ENCODE results near the gene IRS2.

Gene IRS2

DNA sequence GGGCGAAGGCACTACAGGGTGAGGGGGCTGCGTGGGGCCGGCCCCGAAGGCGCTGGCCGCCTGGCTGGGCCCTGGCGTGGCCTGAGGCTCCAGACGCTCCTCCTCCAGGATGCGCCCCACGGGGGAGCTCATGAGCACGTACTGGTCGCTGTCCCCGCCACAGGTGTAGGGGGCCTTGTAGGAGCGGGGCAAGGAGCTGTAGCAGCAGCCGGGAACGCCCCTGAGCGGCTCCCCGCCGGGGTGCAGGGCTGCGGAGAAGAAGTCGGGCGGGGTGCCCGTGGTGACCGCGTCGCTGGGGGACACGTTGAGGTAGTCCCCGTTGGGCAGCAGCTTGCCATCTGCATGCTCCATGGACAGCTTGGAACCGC is 3.0 kb downstream of the IRS2 start:
- no peak for TF ChIP-seq FOXP2 (optimal IDR thresholded peaks at IDR 0.05; ENCODE audit: borderline replicate concordance, extremely low read depth, extremely low read length, insufficient read depth)
- TF ChIP-seq, protein P1, sequence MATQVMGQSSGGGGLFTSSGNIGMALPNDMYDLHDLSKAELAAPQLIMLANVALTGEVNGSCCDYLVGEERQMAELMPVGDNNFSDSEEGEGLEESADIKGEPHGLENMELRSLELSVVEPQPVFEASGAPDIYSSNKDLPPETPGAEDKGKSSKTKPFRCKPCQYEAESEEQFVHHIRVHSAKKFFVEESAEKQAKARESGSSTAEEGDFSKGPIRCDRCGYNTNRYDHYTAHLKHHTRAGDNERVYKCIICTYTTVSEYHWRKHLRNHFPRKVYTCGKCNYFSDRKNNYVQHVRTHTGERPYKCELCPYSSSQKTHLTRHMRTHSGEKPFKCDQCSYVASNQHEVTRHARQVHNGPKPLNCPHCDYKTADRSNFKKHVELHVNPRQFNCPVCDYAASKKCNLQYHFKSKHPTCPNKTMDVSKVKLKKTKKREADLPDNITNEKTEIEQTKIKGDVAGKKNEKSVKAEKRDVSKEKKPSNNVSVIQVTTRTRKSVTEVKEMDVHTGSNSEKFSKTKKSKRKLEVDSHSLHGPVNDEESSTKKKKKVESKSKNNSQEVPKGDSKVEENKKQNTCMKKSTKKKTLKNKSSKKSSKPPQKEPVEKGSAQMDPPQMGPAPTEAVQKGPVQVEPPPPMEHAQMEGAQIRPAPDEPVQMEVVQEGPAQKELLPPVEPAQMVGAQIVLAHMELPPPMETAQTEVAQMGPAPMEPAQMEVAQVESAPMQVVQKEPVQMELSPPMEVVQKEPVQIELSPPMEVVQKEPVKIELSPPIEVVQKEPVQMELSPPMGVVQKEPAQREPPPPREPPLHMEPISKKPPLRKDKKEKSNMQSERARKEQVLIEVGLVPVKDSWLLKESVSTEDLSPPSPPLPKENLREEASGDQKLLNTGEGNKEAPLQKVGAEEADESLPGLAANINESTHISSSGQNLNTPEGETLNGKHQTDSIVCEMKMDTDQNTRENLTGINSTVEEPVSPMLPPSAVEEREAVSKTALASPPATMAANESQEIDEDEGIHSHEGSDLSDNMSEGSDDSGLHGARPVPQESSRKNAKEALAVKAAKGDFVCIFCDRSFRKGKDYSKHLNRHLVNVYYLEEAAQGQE (IDR thresholded peaks at IDR 0.05; ENCODE audit: insufficient read depth in 1 of 2, low read depth in 2 of 2, low read length in 2 of 2) = no peak

DNA sequence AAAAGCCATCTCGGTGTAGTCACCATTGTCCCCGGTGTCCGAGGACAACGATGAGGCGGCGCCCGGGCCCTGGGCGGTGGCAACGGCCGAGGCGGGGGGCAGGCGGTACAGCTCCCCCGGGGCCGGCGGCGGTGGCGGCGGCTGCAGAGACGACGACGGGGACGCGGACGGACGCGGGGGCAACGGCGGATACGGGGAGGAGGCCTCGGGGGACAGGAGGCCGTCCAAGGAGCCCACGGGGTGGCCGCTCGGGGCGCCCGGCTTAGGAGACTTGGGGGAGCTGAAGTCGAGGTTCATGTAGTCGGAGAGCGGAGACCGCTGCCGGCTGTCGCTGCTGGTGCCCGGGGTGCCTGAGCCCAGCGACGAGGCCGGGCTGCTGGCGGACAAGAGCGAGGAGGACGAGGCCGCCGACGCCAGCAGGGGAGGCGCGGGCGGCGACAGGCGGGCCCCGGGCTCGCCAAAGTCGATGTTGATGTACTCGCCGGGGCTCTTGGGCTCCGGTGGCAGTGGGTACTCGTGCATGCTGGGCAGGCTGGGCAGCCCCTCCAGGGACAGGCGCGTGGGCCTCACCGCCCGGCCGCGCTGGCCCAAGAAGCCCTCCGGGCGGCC is 3.5 kb downstream of the IRS2 start:
- TF ChIP-seq TAF1 (IDR thresholded peaks at IDR 0.05; ENCODE audit: borderline replicate concordance, insufficient read depth, low read length) (no peak), POLR2AphosphoS5 (IDR thresholded peaks at IDR 0.05; ENCODE audit: low read depth, low read length) (no peak), FOXP2 (optimal IDR thresholded peaks at IDR 0.05; ENCODE audit: borderline replicate concordance, extremely low read depth, extremely low read length, insufficient read depth) (no peak), SIN3A (IDR thresholded peaks at IDR 0.05; ENCODE audit: borderline replicate concordance, insufficient read depth, low read length) (no peak)
- TF ChIP-seq, protein P1 (IDR thresholded peaks at IDR 0.05; ENCODE audit: insufficient read depth in 1 of 2, low read depth in 2 of 2, low read length in 2 of 2) = no peak

DNA sequence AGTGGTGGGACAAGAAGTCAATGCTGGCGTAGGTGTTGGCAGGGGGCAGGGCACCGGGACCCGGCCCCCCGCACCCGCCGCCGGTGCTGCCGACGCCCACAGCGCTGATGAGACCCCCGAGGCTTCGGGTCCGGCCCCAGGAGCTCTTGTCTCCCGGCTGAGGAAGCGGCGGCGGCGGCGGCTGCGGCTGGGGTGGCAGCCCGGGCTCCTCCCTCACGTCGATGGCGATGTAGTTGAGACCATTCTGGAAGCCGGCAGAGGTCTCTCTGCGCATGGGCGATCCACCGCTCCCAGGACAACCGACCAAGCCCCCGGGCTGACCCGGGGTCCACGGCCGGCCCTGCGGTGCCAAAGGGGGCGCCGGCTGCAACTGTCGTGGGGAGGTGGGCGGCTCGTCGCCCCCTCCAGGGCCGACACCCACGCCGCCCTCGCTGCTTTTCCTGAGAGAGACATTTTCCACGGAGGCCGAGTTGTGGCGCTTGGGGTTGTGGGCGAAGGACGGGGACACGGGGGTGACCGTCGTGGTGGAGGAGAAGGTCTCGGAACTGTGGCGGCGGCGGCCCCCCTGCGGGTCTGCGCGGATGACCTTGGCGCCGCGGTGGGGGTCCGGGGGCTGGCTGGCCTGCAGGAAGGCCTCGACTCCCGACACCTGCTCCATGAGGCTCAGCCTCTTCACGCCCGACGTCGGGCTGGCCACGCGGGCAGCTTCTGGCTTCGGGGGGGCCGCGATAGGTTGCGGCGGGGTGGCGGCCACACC is 4.1 kb downstream of the IRS2 start:
- TF ChIP-seq TAF1 (IDR thresholded peaks at IDR 0.05; ENCODE audit: borderline replicate concordance, insufficient read depth, low read length) (no peak), POLR2AphosphoS5 (IDR thresholded peaks at IDR 0.05; ENCODE audit: low read depth, low read length) (no peak), SIN3A (IDR thresholded peaks at IDR 0.05; ENCODE audit: borderline replicate concordance, insufficient read depth, low read length) (no peak), FOXP2 (optimal IDR thresholded peaks at IDR 0.05; ENCODE audit: borderline replicate concordance, extremely low read depth, extremely low read length, insufficient read depth) (no peak)
- TF ChIP-seq, protein P1 (IDR thresholded peaks at IDR 0.05; ENCODE audit: insufficient read depth in 1 of 2, low read depth in 2 of 2, low read length in 2 of 2) = no peak

- TF ChIP-seq POLR2AphosphoS5 (IDR thresholded peaks at IDR 0.05; ENCODE audit: low read depth, low read length) (no peak), TAF1 (IDR thresholded peaks at IDR 0.05; ENCODE audit: borderline replicate concordance, insufficient read depth, low read length) (no peak), FOXP2 (optimal IDR thresholded peaks at IDR 0.05; ENCODE audit: borderline replicate concordance, extremely low read depth, extremely low read length, insufficient read depth) (no peak), SIN3A (IDR thresholded peaks at IDR 0.05; ENCODE audit: borderline replicate concordance, insufficient read depth, low read length) (no peak)
- TF ChIP-seq, protein P1 (IDR thresholded peaks at IDR 0.05; ENCODE audit: insufficient read depth in 1 of 2, low read depth in 2 of 2, low read length in 2 of 2) = no peak
Measured at GRCh38 chr13:109781384-109782065, 4.9 kb downstream of the IRS2 start.
